Myocyte (in vitro differentiated cells): ENCODE results near the gene FTCDNL1. TPM values are rescaled to one million over a fixed set of nuclear protein-coding genes. Genes with fewer than 3 reads are reported as not detected.

Source experiments
- DNase-seq: peaks from one replicate; pipeline ENCODE4 v3.0.0-alpha.2; 2012; ENCODE audit warnings: low read depth
- polyA plus RNA-seq: library from polyadenylated mRNA; unstranded; fragments of >200 nt; gene quantifications from one replicate; pipeline ENCODE4 v1.2.1, GENCODE V29; 2012; ENCODE audit warnings: missing spikeins
- total RNA-seq: library from RNA; depleted of rRNA; stranded (reverse); fragments of >200 nt; gene quantifications from 2 replicates; pipeline ENCODE4 v1.2.3, GENCODE V29; 2014

FTCDNL1 gene
- total RNA-seq: 0.80 and 2.8 TPM in 2 replicates
- polyA plus RNA-seq: 2.4 TPM

GRCh38 chr2:199850718-199851500 is at the start of gene FTCDNL1:
TSS of gene FTCDNL1 (minus strand) at chr2:199851192. CDS start at chr2:199848962, 2,230 bp downstream.
- DNase-seq: peak; percentile 74

GRCh38 chr2:199896617-199897016 is 45.6 kb upstream of the FTCDNL1 start:
- no peak for DNase-seq

GRCh38 chr2:199895406-199895805 is 44.4 kb upstream of the FTCDNL1 start:
- DNase-seq: no peak

GRCh38 chr2:199883474-199884212 is 32.7 kb upstream of the FTCDNL1 start:
- DNase-seq: no peak

- no peak for DNase-seq
Measured at GRCh38 chr2:199882667-199883066, 31.7 kb upstream of the FTCDNL1 start.

GRCh38 chr2:199875400-199875799 is 24.4 kb upstream of the FTCDNL1 start:
- DNase-seq: no peak

- no peak for DNase-seq
Measured at GRCh38 chr2:199874209-199874608, 23.2 kb upstream of the FTCDNL1 start.

GRCh38 chr2:199870581-199870980 is 19.6 kb upstream of the FTCDNL1 start:
- DNase-seq: no peak

- no peak for DNase-seq
Measured at GRCh38 chr2:199869653-199870052, 18.7 kb upstream of the FTCDNL1 start.

GRCh38 chr2:199869227-199869541 is 18.2 kb upstream of the FTCDNL1 start:
- no peak for DNase-seq

GRCh38 chr2:199868431-199869226 is 17.6 kb upstream of the FTCDNL1 start:
- peak; percentile 80 for DNase-seq

- no peak for DNase-seq
Measured at GRCh38 chr2:199865905-199866304, 14.9 kb upstream of the FTCDNL1 start.

- peak; percentile 36 for DNase-seq
Measured at GRCh38 chr2:199862788-199863187, 11.8 kb upstream of the FTCDNL1 start.

GRCh38 chr2:199861132-199861774 is 10.3 kb upstream of the FTCDNL1 start:
- DNase-seq: peak; percentile 42

GRCh38 chr2:199855812-199856211 is 4.8 kb upstream of the FTCDNL1 start:
- no peak for DNase-seq

GRCh38 chr2:199851883-199852282 is 891 bp upstream of the FTCDNL1 start:
- DNase-seq: no peak

- no peak for DNase-seq
Measured at GRCh38 chr2:199851501-199851810, 464 bp upstream of the FTCDNL1 start.

GRCh38 chr2:199850218-199850717 is 724 bp downstream of the FTCDNL1 start:
- no peak for DNase-seq

- no peak for DNase-seq
Measured at GRCh38 chr2:199848389-199849130, 2.4 kb downstream of the FTCDNL1 start.

- DNase-seq: no peak
Measured at GRCh38 chr2:199847181-199847864, 3.7 kb downstream of the FTCDNL1 start.
